OCI-LY1 (cell line): ENCODE results near the gene HSPA4.

Experiments
- H2AFZ ChIP-seq: fragments of 200-600 bp; sonication (generic), shearing (Covaris generic); 2 replicates; pipeline ENCODE4 v1.6.0; 2014; ENCODE audit warnings: antibody characterized with exemption, mild to moderate bottlenecking, low read length
- H3F3A ChIP-seq: fragments of 200-600 bp; sonication (generic), shearing (Covaris generic); 2 replicates; pipeline ENCODE4 v1.6.0; 2014; ENCODE audit warnings: mild to moderate bottlenecking, antibody characterized with exemption, low read length, moderate library complexity; ENCODE audit not compliant: insufficient read depth
- H3K27ac ChIP-seq: fragments of 200-600 bp; sonication (generic); 2 replicates; pipeline ENCODE4 v1.5.1; 2014; ENCODE audit warnings: low read length, mixed run types, mild to moderate bottlenecking, low read depth; ENCODE audit not compliant: poor library complexity, severe bottlenecking
- H3K27me3 ChIP-seq: fragments of 200-600 bp; sonication (generic); 2 replicates; pipeline ENCODE4 v1.6.0; 2014; ENCODE audit warnings: antibody characterized with exemption, mild to moderate bottlenecking, low read length, moderate library complexity; ENCODE audit not compliant: insufficient read depth
- H3K36me3 ChIP-seq: fragments of 200-600 bp; sonication (generic); 2 replicates; pipeline ENCODE4 v1.6.1; 2014; ENCODE audit warnings: mild to moderate bottlenecking, antibody characterized with exemption, low read length, moderate library complexity, mixed read lengths; ENCODE audit not compliant: insufficient read depth
- H3K4me1 ChIP-seq: fragments of 200-600 bp; sonication (generic); 2 replicates; pipeline ENCODE4 v1.5.1; 2014; ENCODE audit warnings: mild to moderate bottlenecking, low read length, moderate library complexity; ENCODE audit not compliant: insufficient read depth, severe bottlenecking
- H3K4me2 ChIP-seq: fragments of 200-600 bp; sonication (generic), shearing (Covaris generic); 2 replicates; pipeline ENCODE4 v1.6.1; 2014; ENCODE audit warnings: low read length
- H3K4me3 ChIP-seq: fragments of 200-600 bp; sonication (generic); 2 replicates; pipeline ENCODE4 v1.5.1; 2014; ENCODE audit warnings: low read length, low read depth, mild to moderate bottlenecking, mixed read lengths; ENCODE audit not compliant: poor library complexity, severe bottlenecking
- H3K79me2 ChIP-seq: fragments of 200-600 bp; shearing (Covaris generic); 2 replicates; pipeline ENCODE4 v1.6.1; 2016; ENCODE audit warnings: mixed run types, low read length, mixed read lengths; ENCODE audit not compliant: insufficient read depth
- H3K9ac ChIP-seq: fragments of 200-600 bp; sonication (generic), shearing (Covaris generic); 2 replicates; pipeline ENCODE4 v1.6.1; 2014; ENCODE audit warnings: mild to moderate bottlenecking, low read length, mixed read lengths
- H3K9me2 ChIP-seq: fragments of 200-600 bp; sonication (generic), shearing (Covaris generic); 2 replicates; pipeline ENCODE4 v1.6.1; 2014; ENCODE audit warnings: low read depth, mild to moderate bottlenecking, low read length, mixed read lengths
- H3K9me3 ChIP-seq: fragments of 200-600 bp; shearing (Covaris generic); 2 replicates; pipeline ENCODE4 v1.6.1; 2014; ENCODE audit warnings: low read length, mixed read lengths
- H4K20me1 ChIP-seq: fragments of 200-600 bp; sonication (generic), shearing (Covaris generic); 2 replicates; pipeline ENCODE4 v1.6.0; 2016; ENCODE audit warnings: mild to moderate bottlenecking, low read length; ENCODE audit not compliant: insufficient read depth
- EZH2 ChIP-seq: fragments of 200-600 bp; sonication (generic), shearing (Covaris generic); IDR thresholded peaks from 2 replicates; pipeline ENCODE4 v1.8.0; 2017; ENCODE audit warnings: borderline replicate concordance, mixed run types, mild to moderate bottlenecking, antibody characterized with exemption, low read length, moderate library complexity, mixed read lengths
- TF ChIP-seq, protein P1 (sequence below): fragments of 200-600 bp; sonication (generic), shearing (Covaris generic); IDR thresholded peaks from 2 replicates; pipeline ENCODE4 v1.5.1; 2017; ENCODE audit warnings: mild to moderate bottlenecking, antibody characterized with exemption, low read length, moderate library complexity, mixed read lengths

HSPA4 gene

GRCh38 chr5:133081036-133081435 lies 29.2 kb downstream of the HSPA4 start:
- peaks cover 52% of the 10 kb centered on the region for H3K79me2 ChIP-seq
- H3K4me1 ChIP-seq: no peaks in the 10 kb centered on the region
- H3F3A ChIP-seq: no peaks in the 10 kb centered on the region
- H3K9me2 ChIP-seq: no peaks in the 10 kb centered on the region
- no peak overlapping the region for H2AFZ ChIP-seq
- no peak overlapping the region for H3K27ac ChIP-seq
- H3K9me3 ChIP-seq: no peaks in the 10 kb centered on the region
- no peaks in the 10 kb centered on the region for H4K20me1 ChIP-seq
- no peak for TF ChIP-seq EZH2
- TF ChIP-seq, protein P1, sequence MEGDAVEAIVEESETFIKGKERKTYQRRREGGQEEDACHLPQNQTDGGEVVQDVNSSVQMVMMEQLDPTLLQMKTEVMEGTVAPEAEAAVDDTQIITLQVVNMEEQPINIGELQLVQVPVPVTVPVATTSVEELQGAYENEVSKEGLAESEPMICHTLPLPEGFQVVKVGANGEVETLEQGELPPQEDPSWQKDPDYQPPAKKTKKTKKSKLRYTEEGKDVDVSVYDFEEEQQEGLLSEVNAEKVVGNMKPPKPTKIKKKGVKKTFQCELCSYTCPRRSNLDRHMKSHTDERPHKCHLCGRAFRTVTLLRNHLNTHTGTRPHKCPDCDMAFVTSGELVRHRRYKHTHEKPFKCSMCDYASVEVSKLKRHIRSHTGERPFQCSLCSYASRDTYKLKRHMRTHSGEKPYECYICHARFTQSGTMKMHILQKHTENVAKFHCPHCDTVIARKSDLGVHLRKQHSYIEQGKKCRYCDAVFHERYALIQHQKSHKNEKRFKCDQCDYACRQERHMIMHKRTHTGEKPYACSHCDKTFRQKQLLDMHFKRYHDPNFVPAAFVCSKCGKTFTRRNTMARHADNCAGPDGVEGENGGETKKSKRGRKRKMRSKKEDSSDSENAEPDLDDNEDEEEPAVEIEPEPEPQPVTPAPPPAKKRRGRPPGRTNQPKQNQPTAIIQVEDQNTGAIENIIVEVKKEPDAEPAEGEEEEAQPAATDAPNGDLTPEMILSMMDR: no peak
- H3K4me2 ChIP-seq: no peak overlapping the region
- no peak overlapping the region for H3K4me3 ChIP-seq
- H3K27me3 ChIP-seq: no peaks in the 10 kb centered on the region
- peaks cover 83% of the 10 kb centered on the region for H3K36me3 ChIP-seq
- no peak overlapping the region for H3K9ac ChIP-seq

DNA sequence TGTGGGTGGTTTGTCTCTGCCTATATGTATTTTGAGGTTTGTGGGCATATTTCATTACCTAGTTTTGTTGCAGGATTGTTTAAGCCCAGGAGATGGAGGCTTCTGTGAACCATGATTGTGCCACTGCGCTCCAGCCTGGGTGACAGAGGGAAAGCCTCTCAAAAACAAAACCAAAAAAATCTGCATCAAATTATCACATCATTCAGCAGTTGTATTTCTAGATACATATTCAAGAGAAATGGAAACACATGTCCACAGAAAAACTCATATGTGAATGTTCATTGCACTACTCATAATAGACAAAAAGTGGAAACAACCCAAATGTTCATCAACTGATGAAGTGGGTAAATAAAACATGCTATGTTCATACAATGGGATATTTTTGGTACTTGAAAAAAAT lies 29.9 kb downstream of the HSPA4 start:
- H3K27ac ChIP-seq: no peak overlapping the region
- peaks cover 83% of the 10 kb centered on the region for H3K36me3 ChIP-seq
- no peak overlapping the region for H3K4me3 ChIP-seq
- H3K4me2 ChIP-seq: no peak overlapping the region
- H3K9me3 ChIP-seq: no peaks in the 10 kb centered on the region
- no peak overlapping the region for H2AFZ ChIP-seq
- no peak for TF ChIP-seq EZH2
- TF ChIP-seq, protein P1: no peak
- H3K9ac ChIP-seq: no peak overlapping the region
- no peaks in the 10 kb centered on the region for H3K9me2 ChIP-seq
- no peaks in the 10 kb centered on the region for H3F3A ChIP-seq
- peaks cover 47% of the 10 kb centered on the region for H3K79me2 ChIP-seq
- H3K4me1 ChIP-seq: no peaks in the 10 kb centered on the region
- H4K20me1 ChIP-seq: 0 out of 2 replicates have a peak, but pooled peaks cover 2% of the 10 kb centered on the region
- H3K27me3 ChIP-seq: no peaks in the 10 kb centered on the region

DNA sequence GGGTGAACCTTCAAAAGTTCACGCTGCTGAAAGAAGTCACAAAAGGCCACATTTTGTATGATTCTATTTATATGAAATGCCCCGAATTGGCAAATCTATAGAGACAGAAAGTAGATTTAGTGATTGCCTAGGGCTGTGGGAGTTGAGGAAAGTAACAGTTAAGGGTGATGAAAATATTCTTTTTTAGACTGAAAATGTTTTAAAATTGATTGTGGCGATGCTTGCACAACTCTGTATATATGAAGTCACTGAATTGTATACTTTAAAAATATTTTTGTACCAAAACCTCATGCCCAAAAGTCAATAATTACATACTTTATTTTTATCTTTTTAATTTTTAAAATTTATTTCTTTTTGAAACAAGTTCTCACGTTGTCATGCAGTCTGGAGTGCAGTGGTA lies 30.3 kb downstream of the HSPA4 start:
- Histone ChIP-seq H3F3A (no peaks in the 10 kb centered on the region), H3K9me2 (no peaks in the 10 kb centered on the region), H3K27me3 (no peaks in the 10 kb centered on the region), H3K9me3 (no peaks in the 10 kb centered on the region), H3K4me2 (no peak overlapping the region), H3K79me2 (peaks cover 48% of the 10 kb centered on the region), H4K20me1 (0 out of 2 replicates have a peak, but pooled peaks cover 2% of the 10 kb centered on the region), H3K4me3 (no peak overlapping the region), H3K9ac (no peak overlapping the region), H3K27ac (no peak overlapping the region), H3K4me1 (no peaks in the 10 kb centered on the region), H2AFZ (no peak overlapping the region), H3K36me3 (peaks cover 83% of the 10 kb centered on the region)
- TF ChIP-seq EZH2: no peak
- TF ChIP-seq, protein P1: no peak
